T-helper 1 cell (primary cell): ENCODE data around the gene CARD11.
A peak's percentile ranks its signal among the peaks of the same experiment; 100 is the strongest.

ENCODE experiments used
- DNase-seq, 5 donors: peaks; one replicate each; pipeline ENCODE4 v3.0.0-alpha.2; 2012 to 2020

The CARD11 gene

DNA sequence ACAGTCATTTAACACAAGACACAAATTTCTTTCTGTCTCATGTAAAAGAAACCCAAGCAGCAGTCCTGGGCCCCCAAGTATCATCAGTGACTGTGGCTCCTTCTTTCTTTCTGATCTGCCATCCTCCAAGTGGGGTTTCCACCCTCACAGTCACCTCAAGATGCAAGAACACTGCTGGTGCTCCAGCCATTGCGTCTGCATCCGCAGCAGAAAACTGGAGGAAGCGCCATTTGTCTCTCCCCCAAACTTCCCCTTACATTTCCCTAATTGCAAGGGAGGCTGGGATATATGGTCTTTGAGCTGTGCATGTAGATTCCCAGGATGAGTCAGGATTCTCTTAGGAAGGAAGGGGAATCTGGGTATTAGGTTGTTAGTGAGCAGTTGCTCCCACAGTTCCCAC lies 138.6 kb downstream of the CARD11 start:
- DNase-seq, result no peak

DNA sequence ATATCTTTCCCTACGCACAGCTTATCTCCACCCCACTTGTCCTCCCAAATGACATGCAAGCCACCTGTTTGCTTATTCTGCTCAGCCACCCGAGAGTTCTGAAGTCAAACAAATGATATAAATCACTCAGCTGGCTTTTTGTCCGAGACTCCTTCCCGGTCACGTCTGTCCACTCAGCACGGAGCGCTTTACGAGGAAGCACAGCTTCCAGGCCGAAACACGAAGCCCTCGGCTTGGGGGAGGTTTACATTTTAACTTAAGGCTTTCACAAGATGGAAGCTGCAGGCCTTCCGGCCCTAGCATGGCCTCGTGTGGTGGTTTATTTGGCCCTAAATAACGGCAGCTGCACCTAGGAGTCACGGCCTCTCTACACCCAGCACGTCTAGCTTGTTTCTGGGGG lies 139.5 kb downstream of the CARD11 start:
- no peak for DNase-seq

DNA sequence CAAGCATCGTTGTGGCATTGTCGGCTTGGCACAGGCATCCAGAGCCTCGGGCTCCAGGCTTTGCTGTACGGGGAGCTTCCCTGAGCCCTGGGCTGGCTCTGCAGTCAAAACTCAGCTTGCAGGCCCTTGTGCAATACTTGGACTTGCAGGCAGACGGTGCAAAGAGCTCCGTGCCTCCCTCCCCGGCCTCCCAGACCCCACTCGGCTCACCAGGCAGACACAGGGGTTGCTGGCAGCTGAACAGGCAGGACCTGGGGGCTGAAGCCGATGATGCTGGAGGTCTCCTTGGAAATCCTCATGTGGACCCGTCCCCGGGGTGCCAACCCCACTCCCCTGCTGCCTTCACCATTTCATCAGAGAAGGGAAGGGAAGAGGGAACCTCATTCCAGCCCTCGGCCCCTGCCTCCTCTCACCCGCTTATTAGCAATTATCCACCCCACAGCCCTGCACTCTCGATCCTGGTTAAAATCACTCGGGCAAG lies 139.9 kb downstream of the CARD11 start:
- DNase-seq, result no peak

DNA sequence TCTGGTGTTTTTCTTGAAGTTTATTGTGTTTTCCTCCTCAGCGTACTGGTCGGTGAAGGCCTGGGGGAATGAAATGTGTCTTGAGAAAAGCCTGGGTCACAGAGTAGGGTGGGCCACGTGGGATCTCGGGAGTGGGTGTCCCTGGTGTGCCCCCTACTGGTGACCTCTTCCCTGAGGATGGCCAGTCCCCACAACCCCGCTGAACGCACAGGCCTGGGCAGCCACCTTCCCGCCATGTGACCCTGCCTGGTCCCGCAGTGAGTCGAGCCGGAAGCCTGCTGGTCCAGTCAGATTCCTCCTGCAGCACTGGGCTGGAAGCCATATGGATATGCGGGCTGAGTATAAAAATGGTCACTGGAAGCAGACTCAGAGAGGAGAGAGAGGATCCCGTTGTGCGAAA lies 146.6 kb downstream of the CARD11 start:
- DNase-seq, result no peak

DNA sequence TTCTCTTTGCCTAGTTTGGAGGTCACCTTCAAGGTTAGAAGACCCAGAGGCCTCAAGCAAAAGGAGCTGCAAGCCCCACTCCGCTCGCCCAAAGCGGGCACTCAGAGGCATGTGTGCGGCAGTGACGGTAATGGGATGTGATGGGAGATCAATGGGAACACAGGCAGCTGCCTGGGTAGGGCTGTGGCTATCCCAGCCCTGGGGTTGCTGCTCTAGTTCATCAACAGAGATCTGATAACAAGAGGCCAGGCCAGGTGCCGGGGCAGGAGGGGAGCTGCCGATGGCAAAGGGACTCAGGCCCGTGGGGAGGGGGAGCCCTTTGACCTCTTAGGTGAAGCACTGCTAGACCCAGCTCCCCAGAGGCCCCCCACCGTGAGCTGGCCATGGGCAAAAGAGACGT lies 147.5 kb downstream of the CARD11 start:
- no peak for DNase-seq

DNA sequence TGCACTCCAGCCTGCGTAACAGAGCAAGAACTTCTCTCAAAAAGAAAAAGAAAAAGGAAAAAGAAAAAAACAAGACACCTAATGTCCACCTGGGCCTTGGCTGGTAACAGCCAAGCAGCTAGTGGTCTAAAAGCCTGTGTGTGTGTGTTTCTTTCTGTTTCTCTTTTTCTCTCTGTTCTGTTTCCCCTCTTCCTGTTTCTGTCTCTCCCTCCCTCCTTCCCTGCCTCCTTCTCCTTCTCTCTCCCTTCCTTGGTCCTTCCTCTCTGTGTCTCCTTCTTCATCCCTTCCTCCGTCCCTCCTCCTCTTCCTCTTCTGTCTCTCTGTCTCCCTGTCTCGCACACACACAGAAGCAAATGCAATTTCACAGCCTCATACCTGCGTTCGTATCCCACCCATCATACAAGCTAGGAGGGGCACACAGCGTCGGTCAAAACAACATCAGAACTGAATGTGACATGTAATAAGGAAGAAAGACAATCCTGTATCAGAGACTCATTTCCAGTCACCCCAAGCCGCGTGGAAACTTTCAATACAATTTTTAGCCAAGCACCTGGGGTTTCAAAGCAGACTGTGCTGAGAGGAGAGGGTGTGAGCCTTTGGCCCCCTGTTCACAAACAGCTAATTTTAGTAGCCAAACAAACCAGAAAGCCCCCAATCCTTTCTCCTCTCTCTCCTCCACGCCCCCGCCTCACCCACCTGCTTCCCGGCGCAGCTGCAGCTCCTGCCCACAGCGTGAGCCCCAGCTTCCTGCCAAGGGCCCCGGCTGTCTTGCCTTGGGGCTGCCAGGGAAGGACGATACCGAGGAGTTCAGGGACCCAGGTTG lies 149.3 kb downstream of the CARD11 start:
- DNase-seq, result peak in 3 of 5 donors; percentile 12 to 60 (median 28)

DNA sequence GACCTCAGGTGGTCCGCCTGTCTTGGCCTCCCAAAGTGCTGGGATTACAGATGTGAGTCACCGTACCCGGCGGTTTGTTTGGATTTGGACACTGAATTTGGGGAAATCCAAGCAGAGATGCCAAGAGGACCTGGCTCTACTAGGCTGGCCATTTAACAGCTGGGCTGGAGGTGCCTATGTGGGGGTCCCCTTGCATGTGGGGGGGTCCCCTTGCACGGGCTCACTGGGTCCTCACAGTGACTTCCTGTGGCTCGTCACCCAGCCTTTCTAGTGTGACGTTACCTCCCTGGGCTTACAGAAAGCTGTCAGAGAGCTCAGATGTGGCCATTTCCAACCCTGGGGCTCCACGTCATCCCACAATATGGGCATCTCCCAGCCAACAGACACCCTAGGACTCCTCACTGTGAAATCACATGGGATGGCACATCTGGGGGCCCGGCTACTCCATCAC lies 150.2 kb downstream of the CARD11 start:
- DNase-seq, result peak in 1 of 5 donors; percentile 23

DNA sequence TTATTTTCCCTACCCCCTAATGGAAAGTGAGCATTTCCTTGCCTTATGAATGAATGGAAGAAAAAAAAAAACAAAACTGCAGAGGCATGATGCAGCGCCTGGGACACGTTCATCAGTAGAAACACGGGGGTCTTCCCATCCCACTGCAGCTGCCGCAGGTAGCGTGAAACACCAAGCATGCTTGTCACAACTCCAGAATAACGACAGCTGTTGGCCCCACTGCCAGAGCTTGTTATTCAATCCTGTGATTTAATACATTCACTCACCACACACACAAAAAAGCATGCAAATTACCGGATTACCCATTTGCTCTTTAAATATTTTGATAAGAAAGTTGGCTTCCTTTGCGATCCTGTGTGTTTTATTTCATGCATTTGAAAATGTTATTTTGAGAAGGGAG lies 151.1 kb downstream of the CARD11 start:
- no peak for DNase-seq

DNA sequence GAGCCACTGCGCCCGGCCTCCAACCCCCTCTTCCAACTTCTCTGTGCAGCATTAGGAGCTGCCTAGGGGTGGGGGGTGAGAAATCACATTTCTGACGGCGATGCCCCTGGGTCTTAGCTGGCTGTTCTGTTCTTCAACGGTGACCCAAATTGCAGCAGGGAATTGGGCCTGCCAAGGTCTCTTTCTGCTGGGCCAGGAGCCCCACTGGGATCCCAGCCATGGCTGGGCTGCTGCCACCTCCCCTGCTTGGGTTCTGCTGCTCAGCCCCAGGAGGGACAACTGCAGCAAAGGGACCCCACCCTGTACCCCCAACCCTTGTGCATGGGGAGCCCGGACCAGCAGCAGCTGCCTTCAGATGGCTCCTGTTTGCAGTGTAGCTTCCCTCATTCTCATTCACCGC lies 155.9 kb downstream of the CARD11 start:
- no peak for DNase-seq

DNA sequence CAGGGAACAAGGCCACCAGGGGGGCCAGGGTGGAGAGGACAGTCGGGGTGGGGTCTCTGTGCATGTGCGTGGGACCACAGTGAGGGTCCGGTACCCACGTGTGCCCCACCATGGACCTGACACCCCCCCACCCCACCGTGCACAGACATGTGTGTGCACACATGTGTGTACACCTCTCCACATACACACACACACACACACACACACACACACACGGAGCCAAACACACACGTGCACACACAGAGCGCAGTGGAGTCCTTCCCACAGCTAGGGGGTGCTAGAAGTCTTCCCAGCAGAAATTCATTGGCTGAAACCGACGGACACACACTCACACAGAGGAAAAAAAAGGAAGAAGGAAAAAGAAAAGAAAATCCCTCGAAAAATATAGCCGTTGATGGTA lies 156.8 kb downstream of the CARD11 start:
- peak in 3 of 5 donors; percentile 27 to 68 (median 33) for DNase-seq

DNA sequence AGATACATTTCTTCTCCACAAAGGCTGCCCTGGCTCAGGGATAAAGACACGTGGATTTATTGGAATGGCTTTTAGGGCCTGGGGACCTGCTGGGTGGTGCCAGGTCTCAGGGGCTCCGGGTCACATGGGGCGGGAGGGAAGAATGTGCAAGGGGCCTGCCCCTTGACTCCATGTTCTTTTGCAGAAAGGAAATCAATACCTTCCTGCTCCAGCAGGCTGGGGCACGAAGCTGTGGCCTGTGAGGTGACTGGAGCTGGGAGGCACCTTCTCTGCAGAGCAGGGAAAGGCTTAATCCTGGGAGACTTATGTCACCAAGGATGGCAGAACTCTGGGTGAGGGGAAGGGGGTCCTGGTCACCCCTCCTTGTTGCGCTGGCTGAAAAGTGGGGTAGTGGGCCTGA lies 157.3 kb downstream of the CARD11 start:
- no peak for DNase-seq

DNA sequence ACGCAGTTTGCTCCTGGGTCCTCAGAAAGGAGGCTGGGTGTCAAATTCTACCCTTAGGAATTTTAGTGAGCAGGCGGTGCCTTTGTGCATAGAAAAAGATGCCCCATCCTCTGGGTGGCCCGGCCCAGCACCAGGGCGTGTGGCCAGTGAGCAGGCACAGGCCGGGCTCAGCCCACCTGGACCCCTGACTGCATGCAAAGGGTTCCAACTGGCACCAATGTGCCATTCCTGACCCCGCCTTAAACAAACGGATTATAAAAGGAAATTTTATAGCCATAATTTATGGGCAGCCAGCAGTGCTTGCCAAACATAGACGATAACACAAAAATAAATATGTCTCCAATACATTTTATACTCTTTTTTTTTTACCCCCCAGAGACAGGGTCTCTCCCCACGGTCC lies 159.5 kb downstream of the CARD11 start:
- no peak for DNase-seq

DNA sequence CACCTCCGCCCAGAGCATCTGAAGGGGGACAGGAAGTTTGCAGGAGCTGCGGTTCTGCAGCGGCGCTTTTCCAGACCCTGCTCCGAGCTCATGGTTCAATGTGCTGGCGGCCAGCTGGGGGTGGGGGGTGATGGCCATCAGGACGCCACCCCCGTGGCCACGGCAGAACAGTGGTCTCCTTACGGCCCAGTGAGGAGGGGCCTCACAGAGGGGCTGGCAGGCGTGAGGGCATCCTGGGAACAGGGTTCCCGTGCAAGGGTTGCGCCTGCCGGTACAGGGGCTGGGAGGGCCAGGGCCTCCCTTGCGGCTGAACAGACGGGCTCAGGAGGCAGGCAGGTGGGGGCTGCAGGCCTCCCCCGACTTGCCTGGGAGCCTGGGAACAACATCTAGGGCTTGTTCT lies 160.6 kb downstream of the CARD11 start:
- no peak for DNase-seq

DNA sequence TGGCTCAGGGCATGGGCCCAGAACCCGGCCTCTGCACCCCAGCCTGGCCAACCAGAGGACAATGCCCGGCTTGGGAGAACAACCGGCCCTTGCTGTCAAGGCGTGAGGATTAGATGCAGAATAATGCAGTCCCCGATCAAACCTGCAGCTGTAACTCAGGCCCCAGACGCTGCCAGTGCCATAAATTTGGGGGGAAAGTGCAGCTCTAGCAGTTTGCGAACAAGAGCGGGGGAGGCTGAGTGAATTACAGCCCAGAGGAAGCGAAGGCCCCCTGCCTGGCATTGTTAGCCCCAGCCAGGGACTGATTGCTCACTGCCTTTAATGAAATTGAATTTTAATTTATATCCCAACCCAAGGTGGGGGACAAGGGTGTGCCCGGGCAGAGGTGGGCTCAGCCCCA lies 161.6 kb downstream of the CARD11 start:
- no peak for DNase-seq

DNA sequence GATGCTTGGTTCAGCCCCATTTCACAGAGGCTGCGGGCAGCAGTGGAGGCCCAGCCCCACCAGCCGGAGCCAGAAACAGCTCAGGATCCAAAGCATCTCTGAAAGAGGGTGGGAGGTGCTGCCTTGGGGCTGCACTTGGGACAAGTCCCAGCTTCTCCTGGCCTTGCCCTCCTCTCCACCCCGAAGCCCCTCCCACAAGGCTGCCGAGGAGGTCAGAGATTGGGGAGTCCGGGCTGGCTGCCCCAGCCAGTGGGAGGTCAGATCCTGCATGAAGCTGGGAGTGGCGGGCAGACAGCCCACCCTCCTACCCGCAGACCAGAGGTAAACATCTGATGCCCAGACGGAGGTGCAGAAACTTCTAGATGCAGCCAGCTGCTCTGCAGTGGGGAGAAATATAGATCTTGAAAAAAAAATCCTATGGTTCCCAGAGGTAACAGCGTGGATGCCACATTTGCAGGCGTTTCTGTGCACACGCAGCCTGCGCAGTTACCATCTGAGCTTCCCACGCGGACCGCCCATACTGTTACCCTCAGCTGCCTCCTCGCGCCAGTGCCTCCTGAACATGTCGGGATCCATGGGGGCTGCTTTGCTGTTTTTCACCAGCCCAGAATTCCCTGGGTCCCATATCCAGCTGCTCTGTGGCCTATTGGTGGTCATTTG lies 162.7 kb downstream of the CARD11 start:
- DNase-seq, result no peak

DNA sequence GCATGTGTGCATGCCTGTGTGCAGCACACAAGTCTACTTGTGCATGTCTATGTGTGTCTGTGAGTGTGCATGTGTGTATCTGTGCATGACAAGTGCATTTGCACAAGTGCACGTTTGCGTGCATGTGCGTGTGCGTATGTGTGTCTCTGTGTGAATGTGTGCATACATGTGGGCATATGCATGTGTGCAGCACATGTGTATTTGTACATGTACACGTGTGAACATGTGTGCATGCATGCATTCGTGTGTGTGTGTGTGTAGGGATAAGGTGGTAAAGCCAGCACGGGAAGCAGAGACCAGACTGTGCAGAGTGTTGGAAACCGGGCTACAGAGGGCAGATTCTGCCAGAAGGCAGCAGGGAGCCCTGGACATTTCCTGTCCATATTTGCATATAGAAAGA lies 163.6 kb downstream of the CARD11 start:
- no peak for DNase-seq

DNA sequence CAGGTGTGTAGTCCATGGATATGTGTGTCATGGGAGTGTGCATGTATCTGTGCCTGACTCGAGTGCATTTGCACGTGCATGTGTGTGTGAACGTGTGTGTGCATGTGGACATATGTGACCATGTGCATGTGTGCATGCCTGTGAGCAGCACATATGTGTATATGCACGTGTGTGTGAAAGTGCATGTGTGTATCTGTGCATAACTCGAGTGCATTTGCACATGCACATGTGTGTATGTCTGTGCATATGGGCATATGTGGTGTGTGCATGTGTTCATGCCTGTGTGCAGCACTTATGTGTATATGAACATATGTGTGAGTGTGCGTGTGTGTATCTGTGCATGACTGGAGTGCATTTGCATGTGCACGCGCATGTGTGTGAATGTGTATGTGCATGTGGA lies 164.3 kb downstream of the CARD11 start:
- DNase-seq, result no peak

DNA sequence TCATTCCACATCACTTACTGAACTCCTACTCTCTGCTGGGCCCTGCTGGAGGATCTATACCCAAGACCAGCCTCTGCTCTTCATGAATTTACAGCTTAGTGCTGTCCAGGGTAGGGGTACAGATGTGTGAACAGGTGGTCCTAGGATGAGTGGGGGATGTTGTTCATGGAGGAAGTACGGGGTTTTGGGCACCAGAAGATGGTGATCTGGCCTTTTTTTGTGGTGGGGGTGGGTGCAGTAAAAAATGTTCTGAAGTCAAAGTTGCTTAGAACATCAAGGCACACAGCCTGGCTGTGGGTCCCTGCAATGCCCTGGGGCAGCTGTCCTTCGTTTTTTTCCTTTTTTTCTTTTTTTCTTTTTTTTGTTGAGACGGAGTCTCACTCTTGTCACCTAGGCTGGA lies 165.4 kb downstream of the CARD11 start:
- no peak for DNase-seq

DNA sequence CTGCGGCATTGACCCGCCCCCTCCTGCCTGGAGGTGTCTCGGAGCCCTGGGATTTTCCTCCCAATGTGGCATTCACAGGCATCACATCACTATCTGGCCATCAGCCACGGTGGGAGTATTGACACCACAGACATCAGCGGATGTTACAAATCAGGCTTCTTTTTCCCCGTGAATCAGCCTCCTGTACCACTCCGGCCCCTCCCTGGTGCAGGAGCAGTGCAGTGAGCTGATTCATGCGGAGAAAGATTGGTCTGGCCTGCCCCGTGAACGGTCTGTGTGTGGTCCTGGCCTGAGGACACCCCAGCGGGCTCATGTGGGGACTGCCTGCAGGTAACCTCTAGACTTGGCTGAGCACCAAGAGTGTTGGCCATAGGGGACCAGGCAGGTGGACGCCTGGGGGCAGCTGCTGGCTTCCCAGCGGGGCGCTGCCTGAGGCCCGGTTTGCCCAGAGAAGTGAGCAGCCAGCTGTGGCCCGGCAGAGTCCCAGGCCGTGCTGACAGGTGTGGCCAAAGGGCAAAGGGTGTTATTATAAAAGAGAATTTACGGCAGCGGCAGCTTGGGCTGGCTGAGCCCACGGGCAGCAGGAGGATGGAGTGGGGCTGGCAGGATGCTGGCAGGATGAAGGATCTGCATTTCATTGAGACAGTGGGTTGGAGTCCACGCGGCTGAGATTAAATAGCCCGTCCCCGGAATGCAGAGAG lies 167.5 kb downstream of the CARD11 start:
- DNase-seq, result no peak

DNA sequence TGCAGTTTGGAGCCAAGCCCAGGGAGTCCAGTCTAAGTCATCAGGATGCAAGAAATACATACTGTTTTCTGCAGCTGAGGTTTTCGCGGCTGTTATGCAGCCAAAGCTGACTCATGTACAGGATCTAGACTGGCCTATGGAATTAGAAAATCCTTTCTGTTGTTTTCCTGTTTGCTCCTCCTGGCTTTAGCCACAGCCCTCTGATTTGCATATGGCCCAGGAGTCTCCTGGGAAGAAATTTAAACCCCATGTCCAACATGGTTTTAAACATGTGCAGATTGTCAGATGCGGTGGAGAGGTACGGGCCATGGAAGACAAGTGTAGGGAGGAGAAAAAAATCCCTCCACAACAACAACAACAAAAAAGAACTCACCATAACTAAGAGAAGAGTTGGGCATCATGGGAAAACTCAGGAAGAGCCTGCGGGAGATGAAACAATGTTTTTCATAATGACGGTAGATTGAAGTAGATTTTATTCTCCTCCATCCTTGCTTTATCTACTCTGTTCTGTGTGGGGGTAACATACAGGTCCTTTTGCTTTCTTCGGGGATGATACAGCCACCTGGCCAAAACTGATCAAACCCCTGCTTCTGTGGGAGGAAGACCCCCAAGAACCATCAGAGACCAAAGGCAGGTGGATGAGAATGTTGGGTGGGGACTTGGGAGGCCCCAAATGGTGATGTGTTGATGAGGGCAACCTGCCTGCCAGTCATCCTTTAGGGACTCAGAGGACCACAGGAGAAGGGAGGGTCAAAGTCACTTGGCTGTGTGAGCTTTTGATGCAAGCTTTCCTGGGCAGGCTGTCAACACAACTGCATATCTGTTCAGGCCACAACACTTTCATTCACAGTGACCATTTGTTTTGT lies 169.7 kb downstream of the CARD11 start:
- DNase-seq, result no peak

DNA sequence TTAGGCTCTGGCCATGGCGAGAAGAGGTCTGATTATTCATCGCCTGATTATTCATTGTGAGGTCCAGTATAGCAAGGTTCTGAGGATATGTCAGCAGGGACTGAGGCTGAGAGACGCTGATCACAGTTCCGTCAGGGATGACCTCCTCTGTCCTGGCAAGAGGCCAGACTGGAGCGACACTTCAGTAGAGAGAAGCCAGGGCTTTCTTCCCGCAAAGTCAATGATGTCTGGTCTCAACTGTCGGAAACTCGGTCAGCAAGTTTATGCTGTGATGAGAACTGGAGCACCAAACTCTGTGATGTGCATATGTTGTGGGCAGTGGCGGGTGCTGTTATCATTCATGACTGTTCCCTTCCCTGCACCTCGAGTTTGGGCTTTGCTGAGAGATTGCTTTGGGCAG lies 170.5 kb downstream of the CARD11 start:
- DNase-seq, result no peak

DNA sequence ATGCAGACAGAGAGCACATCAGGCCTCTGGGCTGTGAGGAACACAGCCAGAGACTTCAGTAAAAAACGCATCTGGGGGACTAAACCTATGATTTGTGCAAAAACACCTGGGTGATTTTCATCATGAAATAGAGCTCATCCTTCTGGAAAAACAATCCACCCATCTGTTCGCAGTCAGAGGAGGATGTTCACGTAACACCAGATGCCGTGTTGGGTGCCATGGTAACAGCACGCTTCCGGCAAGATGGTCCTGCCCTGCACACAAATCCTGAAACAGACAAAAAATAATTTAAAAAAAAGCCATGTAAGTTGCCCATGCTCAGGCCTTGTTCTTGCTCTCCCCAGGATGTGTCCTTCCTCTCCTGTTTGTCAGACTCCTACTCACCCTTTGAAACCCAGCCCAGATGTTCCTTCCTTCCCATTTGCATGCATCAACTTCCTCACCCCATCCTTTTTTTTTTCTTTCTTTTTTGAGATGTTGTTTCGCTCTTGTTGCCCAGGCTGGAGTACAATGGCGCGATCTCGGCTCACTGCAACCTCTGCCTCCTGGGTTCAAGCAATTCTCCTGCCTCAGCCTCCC lies 171.3 kb downstream of the CARD11 start:
- DNase-seq, result no peak
